OCI-LY1 (cell line): ENCODE data around the gene CLPX.

Experiments used
- EZH2 ChIP-seq: fragments of 200-600 bp; sonication (generic), shearing (Covaris generic); IDR thresholded peaks from 2 replicates; pipeline ENCODE4 v1.8.0; 2017; ENCODE audit warnings: borderline replicate concordance, mixed run types, mild to moderate bottlenecking, antibody characterized with exemption, low read length, moderate library complexity, mixed read lengths
- TF ChIP-seq, protein P1 (sequence below): fragments of 200-600 bp; sonication (generic), shearing (Covaris generic); IDR thresholded peaks from 2 replicates; pipeline ENCODE4 v1.5.1; 2017; ENCODE audit warnings: mild to moderate bottlenecking, antibody characterized with exemption, low read length, moderate library complexity, mixed read lengths

DNA sequence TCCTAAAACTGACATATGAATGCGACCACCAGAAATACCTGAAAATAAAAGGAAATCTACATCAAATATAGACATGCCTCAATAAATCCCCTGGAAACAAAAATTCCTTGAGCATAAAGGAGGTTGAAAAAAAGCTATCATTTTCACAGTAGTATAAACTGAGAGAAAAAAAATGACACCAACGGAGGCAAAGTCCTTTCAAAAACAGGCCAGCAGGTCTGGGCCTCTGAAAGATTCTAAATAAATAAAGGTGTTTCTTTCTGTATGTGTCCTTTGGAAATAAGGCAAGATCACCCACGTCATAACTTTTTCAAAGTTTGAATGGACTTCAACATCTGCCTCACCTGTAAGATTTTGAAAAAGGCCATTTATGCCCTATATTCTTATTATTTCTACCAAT is 5.0 kb downstream of the CLPX start:
- TF ChIP-seq, protein P1, sequence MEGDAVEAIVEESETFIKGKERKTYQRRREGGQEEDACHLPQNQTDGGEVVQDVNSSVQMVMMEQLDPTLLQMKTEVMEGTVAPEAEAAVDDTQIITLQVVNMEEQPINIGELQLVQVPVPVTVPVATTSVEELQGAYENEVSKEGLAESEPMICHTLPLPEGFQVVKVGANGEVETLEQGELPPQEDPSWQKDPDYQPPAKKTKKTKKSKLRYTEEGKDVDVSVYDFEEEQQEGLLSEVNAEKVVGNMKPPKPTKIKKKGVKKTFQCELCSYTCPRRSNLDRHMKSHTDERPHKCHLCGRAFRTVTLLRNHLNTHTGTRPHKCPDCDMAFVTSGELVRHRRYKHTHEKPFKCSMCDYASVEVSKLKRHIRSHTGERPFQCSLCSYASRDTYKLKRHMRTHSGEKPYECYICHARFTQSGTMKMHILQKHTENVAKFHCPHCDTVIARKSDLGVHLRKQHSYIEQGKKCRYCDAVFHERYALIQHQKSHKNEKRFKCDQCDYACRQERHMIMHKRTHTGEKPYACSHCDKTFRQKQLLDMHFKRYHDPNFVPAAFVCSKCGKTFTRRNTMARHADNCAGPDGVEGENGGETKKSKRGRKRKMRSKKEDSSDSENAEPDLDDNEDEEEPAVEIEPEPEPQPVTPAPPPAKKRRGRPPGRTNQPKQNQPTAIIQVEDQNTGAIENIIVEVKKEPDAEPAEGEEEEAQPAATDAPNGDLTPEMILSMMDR, result no peak
- TF ChIP-seq EZH2, result no peak
